Neural cell (in vitro differentiated cells): Measurements from ENCODE around the gene EP400.

ENCODE experiments used
- EZH2 ChIP-seq: fragments of 200-600, 300-800 bp; shearing (Covaris generic), sonication (generic); IDR thresholded peaks from 2 replicates; pipeline ENCODE4 v1.6.1; 2014; ENCODE audit warnings: antibody characterized with exemption, low read length, borderline replicate concordance, mild to moderate bottlenecking; ENCODE audit not compliant: insufficient read depth, poor library complexity, severe bottlenecking
- RAD21 ChIP-seq: fragments of 450-650 bp; conservative IDR thresholded peaks from 2 replicates; pipeline ENCODE4 v1.6.1; 2014; ENCODE audit warnings: antibody characterized with exemption, mild to moderate bottlenecking, moderate library complexity

DNA sequence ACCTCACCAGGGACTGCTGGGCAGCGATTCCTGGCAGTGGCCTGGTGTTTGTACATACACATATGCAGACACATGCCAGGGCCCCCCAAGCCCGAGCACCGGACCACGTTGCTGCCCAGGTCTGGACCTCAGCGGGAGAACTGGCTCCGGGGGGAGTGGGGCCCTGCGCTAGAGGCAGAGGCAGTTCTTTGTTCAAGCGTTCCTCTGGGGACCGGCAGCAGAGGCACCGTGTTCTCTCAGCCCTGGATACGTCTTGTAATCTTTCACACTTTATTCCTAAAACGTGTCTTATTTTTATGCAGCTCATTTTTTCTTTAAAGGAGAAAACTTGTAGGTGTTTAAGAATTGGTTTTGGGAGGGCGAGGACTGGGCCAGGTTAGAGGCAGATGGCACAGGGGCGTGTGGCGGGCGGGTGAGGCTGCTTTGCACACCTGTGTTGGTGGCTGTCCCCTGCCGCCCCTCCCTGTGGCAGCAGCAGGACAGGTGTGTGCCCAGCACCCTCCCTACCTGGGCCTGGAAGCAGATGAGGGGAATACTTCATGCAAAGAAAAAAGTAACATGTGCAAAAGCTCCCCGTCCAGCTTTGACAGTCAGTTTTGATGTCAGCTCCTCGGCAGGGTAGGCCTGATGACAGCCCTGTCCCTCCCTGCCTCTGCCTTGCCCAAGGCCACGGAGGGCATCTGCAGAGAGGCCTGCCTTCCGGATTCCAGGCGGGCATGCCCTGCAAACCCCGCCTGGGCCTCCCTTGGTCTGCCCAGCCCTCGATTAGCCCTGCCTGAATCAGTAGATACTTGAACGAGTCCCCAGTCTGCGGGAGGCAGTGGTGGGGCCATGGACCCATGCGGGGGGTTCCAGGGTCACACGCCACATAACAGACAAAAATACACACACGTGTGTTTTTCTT, 27.6 kb upstream of the EP400 start:
- TF ChIP-seq RAD21 (no peak), EZH2 (no peak)
